Myometrial cell (primary cell): ENCODE data around the gene KRT2. TPM values are rescaled to one million over a fixed set of nuclear protein-coding genes. Genes with fewer than 3 reads are reported as not detected.

Source experiments
- total RNA-seq: library from RNA; depleted of rRNA; stranded (reverse); fragments of >200 nt; gene quantifications from 2 replicates; pipeline ENCODE4 v1.2.3, GENCODE V29; 2015

KRT2 gene
- total RNA-seq, result not detected in 2 replicates

GRCh38 chr12:52651726-52652261 lies at the start of gene KRT2:
KRT2 (minus strand) TSS chr12:52652211; CDS start chr12:52652142, 69 bp downstream.

GRCh38 chr12:52680363-52680762 lies 28.4 kb upstream of the KRT2 start, which contains the start of gene KRT1:
KRT1 (minus strand) TSS chr12:52680407; CDS start chr12:52680348, 59 bp downstream.

GRCh38 chr12:52618216-52618615 lies 33.8 kb downstream of the KRT2 start, which contains the start of gene KRT73:
KRT73 (minus strand) TSS chr12:52618559; CDS start chr12:52618524, 35 bp downstream.

GRCh38 chr12:52600941-52601481 lies 51.0 kb downstream of the KRT2 start, which contains the start of gene KRT72:
KRT72 (minus strand) TSS chr12:52601463; CDS start chr12:52601452, 11 bp downstream.

Other genes with a start within 250 kb of the KRT2 start
- gene KRT82, start 245.9 kb downstream of the KRT2 start, total RNA-seq, result not detected in 2 replicates
- not detected in 2 replicates for gene KRT75, start 217.8 kb downstream of the KRT2 start, total RNA-seq
- not detected in 2 replicates for gene KRT6B, start 200.1 kb downstream of the KRT2 start, total RNA-seq
- gene KRT6C, start 178.4 kb downstream of the KRT2 start, total RNA-seq, result not detected in 2 replicates
- not detected in 2 replicates for gene KRT6A, start 159.0 kb downstream of the KRT2 start, total RNA-seq
- not detected in 2 replicates for gene KRT5, start 131.8 kb downstream of the KRT2 start, total RNA-seq
- gene KRT71, start 99.1 kb downstream of the KRT2 start, total RNA-seq, result not detected in 2 replicates
- not detected in 2 replicates for gene KRT74, start 78.4 kb downstream of the KRT2 start, total RNA-seq
- not detected in 2 replicates for gene KRT72, start 50.7 kb downstream of the KRT2 start, total RNA-seq
- not detected in 2 replicates for gene KRT73, start 33.7 kb downstream of the KRT2 start, total RNA-seq
- not detected in 2 replicates for gene KRT1, start 28.2 kb upstream of the KRT2 start, total RNA-seq
- not detected in 2 replicates for gene KRT77, start 51.3 kb upstream of the KRT2 start, total RNA-seq
- not detected in 2 replicates for gene KRT76, start 125.1 kb upstream of the KRT2 start, total RNA-seq
- not detected in 2 replicates for gene KRT3, start 143.9 kb upstream of the KRT2 start, total RNA-seq
- gene KRT4, start 161.9 kb upstream of the KRT2 start, total RNA-seq, result not detected in 2 replicates
- gene KRT79, start 182.1 kb upstream of the KRT2 start, total RNA-seq, result not detected in 2 replicates
- not detected in 2 replicates for gene KRT78, start 196.8 kb upstream of the KRT2 start, total RNA-seq